HG03520 (cell line): Measurements from ENCODE around the gene BARX1.

Source experiments
- ATAC-seq: cut with Tn5 transposase; IDR thresholded peaks from one replicate; pipeline ENCODE4 v1.9.1; 2021; ENCODE audit warnings: mild to moderate bottlenecking, moderate library complexity; ENCODE audit not compliant: unreplicated experiment

BARX1 gene

DNA sequence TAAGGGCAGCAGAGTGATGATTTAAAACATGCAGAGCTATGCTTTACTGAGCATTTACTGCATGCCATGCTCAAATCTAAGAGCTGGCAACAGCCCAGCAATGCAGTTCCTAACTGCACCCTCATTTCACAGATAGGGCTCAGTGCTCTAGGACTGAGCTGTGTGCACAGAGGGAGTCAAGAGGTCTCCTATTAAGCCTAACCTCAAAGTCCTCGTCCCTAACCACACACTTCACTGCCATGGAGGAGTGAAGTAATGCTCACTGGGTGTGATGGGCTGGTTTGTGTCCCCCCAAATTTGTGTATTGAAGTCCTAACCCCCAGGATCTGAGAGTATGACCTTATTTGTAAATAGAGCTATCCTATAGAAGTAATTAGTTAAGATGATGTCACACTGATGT, 25.9 kb downstream of the BARX1 start:
- no peak for ATAC-seq

DNA sequence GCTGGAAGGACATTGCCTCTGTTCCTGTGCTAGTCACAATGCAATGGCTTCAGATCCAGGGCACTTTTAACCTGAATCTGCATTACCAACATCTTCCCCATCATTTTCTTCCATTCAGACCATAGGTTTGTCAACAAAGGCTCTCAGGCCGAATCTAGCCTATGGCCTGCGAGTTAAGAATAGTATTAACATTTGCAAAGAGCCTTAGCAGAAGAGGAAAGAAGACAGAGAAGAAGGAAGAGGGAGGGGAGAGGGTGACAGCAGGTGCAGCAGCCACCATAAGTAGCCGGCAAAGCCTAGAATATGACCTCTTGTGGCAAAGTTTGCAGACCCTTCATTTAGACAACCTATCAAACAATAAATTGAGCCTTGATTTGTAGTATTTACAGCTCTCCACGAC, 32.6 kb downstream of the BARX1 start:
- no peak for ATAC-seq

DNA sequence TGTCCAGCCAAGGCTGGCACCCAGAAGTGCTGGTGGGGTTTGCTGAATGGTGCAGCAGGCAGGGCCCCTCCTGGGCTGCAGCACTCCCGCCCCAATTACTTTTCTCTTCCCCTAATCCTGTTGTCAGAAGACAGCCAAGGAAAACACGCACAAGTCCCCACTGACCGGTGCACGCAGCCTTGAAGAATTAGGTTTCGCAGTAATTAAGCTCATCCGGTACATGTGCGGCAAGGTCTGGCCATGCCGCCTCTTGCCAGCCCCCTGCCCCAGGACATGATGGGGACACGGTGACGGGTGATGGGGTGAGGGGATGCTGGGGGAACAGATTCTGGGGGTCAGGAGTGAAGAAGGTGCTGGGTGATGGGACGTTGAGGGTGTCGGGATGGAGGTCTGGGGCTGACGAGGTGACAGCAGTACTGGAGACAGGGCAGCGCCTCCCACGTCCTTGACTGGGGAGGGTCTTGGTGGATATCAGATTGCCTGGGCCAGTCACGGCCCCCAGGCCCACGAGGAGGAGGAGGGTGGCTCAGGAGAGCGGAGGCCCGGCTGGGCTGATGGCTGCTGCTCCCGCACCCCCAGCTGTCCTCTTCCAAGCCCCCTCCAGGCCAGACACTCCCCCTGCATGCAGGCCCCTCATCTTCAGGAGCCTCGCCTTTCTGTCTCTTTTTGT, 34.9 kb downstream of the BARX1 start:
- no peak for ATAC-seq

GRCh38 chr9:93918061-93918460, 37.1 kb downstream of the BARX1 start:
- ATAC-seq = no peak

DNA sequence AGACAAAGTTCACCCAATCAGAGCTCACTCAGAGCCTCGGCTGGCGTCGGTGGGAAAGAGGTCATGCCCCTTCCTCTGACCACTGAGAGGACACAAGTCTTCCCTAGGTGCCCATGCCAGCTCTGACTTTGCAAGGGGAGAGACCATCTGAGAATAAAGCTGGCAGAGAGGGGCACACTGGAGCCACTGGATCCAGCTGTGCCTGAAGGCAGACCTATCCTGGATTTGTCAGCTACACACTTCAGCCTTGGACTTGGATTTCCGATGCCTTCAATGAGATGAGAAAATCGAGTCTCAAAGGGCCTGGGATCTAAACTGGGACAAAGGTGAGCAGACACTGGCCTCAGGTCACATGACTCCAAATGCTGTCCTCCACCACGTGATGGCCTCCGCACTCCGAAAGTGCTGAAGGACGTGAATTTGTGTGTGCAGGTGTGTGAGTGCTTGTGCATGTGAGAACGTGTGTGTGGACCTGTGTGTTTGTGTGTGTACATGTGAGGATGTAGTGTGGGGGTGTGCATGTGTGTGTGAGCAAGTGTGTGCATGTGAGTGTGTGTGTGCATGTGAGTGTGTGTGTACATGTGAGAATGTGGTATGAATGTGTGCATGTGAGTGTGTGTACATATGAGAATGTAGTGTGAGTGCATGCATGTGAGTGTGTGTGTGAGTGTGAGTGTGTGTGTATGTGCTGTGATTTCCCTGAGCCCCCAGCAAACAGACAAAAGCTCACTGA, 37.9 kb downstream of the BARX1 start:
- no peak for ATAC-seq

- no peak for ATAC-seq
These were observed 38.8 kb downstream of the BARX1 start for GRCh38 chr9:93916358-93916757.

DNA sequence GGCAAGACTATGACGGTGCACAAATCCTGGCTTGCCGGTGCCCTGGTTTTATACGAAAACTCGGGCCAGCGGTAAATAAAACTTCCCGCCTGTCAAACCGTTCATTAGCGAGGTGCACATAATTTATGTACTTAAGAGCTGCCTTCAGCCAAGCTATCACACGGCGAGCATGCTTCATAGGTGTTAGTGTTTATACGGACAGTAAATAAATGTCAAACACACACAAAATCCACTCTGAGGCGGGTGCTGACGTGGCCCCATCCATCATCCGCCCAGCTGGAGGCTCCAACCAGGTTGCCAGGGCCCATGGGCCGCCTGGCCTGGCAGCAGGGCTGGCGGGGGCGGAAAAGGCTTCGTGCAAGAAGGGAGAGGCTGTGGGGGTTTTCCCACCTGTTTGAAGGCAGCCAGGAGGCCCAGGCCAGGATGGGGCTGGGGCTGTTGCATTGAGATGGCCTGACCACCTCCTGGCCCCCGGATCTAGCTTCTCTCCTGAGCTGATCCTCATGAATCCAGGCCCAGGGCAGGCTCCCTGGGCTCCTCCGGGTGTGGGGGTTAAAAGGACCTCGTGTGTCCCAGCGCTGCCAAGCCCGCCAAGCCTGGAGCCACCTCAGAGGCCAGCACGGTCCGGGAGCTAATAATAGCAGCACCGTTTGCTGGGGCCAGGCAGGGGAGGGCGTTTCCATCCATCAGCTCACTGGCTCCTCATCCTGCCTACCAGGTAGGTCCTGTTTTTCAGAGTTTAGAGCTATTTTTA, 43.2 kb downstream of the BARX1 start:
- no peak for ATAC-seq

DNA sequence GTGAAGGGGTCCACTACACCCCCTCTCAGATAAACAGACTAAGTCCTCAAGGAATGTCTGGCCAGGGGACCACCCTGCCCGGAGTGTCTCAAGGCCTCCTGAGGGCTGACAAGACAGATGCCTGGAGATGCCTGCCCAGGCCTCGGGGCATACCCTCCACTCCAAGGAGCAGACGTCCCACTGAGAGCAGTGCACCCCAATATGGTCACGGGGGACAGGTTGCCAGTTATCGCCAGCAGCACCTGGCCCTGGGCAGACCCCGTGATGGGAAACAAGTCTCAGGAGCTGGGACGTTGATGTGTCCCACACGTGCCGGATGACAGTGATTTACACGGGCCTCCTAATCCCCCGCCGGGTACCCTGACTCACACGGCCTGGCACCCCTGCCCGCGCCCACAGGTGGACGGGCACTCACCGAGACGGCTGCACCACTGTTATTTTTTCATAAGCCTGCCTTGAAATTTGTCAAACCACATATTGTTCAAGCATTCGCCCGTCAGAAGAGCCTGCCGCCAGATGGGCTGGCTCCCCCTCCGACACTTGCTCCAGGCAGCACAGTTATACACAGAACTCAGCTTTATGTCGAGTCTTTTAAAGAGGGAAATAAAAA, 43.9 kb downstream of the BARX1 start:
- ATAC-seq = no peak

GRCh38 chr9:93910598-93910997, 44.6 kb downstream of the BARX1 start:
- no peak for ATAC-seq

- no peak for ATAC-seq
These were observed 45.0 kb downstream of the BARX1 start for GRCh38 chr9:93910196-93910595.

- ATAC-seq = no peak
These were observed 45.9 kb downstream of the BARX1 start for GRCh38 chr9:93909242-93909616.

DNA sequence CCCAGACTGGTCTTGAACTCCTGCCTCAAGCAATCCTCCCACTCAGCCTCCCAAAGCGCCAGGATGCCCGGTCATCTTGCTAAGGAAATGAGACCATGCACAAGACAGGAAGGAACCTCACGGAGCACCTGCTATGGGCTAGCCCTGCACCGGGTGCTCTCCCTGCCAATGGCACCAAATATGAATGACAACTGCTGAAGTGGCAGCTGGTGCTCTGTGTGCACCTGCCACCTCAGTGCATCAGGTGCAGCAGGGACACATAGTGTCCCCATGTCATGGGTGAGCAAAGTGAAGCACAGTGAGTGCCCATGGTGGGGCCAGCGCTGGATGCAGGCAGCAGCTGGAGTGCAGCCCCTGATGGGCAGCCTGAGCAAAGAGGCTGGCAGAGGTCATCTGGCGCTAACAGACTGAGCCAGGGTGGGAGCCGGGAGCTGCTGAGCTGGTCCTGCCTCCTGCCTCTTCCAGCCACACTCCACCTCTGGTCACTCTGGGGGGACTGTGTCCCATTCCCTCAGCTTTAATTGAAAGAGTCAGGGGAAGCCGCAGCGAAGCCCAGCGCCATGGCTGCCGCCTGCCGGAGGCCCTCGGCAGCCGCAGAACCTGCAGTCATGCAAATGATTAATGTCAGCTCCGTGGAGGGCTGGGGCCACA, 46.4 kb downstream of the BARX1 start:
- no peak for ATAC-seq

- ATAC-seq = no peak
These were observed 47.5 kb downstream of the BARX1 start for GRCh38 chr9:93907551-93908199.

DNA sequence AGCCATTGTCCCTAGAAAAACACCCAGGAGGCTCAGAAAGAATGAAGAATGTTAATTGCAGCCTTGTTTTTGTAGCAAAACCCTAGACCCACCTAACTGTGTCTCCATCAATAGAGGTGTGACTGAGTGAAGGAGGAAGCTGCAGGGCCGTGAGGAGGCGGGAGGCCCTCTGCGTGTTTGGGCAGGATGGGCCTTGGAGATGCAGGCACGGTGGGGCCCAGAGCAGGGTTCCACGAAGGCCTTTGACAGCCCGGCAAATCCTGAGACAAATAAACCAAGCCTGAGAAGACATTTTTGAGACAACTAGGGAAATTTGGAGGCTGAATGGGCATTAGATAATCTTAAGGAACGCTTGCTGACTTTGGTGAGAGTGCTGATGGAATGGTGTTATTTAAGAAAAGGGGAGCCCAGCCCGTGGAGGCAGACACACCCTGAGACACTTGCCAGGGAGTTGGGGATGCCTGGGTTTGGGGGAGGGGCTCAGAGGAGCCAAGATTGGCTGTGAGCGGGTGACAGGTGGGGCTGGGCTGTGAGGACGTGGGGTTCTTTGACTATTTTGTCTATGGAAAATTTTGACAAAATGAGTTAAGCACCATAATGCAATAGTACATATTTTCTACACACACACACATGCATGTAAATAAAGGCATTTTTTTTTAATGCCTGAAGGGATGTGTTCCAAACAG, 48.8 kb downstream of the BARX1 start:
- ATAC-seq = no peak

DNA sequence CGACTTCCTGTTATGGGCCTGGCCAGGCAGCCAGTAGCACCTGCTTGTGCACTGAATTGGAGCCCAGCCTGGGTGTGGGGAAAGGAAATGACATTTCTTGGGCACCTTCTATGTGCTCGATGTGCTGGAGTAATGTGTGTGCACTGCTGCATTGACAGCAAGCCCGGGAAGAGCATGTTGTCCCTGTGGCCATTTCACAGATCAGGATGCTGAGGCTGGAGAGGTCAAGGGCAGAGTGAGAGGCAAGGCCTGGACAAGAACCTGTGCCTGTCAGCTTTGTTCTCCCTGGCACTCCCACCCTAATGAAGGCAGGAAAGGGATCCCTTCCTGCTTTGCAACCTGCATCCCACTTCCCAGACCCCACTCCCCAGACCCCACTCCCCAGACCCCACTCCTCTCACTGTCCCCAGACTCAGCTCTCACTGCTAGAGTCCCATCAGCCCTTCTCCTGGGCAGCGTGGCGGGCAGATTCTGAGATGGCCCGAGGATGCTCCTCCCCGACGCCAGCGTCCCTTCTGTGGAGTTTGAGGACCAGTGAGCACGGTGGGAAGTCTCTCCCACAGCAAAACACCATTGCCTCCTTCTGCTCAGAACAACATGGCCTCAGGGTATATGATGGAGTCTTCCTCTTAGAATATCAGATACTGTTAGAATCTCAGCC, 49.6 kb downstream of the BARX1 start:
- no peak for ATAC-seq

- no peak for ATAC-seq
These were observed 50.3 kb downstream of the BARX1 start for GRCh38 chr9:93904649-93905472.

GRCh38 chr9:93903886-93904648, 51.1 kb downstream of the BARX1 start:
- no peak for ATAC-seq
